DOHH2 (cell line): ENCODE data around the gene DCAF5.

Experiments used
- CTCF ChIP-seq: fragments of 200-600 bp; sonication (generic); IDR thresholded peaks from one replicate; pipeline ENCODE4 v1.5.1; 2014; ENCODE audit warnings: antibody characterized with exemption, mild to moderate bottlenecking, low read depth, low read length; ENCODE audit not compliant: poor library complexity, severe bottlenecking
- EZH2phosphoT487 ChIP-seq: fragments of 200-600 bp; sonication (generic); IDR thresholded peaks from 2 replicates; pipeline ENCODE4 v1.6.1; 2017; ENCODE audit warnings: borderline replicate concordance, mild to moderate bottlenecking, antibody characterized with exemption, low read length, moderate library complexity, mixed read lengths

- no peak for TF ChIP-seq CTCF
- no peak for TF ChIP-seq EZH2phosphoT487
Observed at GRCh38 chr14:69012256-69012953, 140.5 kb downstream of the DCAF5 start.
